ENCODE measurements around the gene C1orf50.

The C1orf50 gene

GRCh38 chr1:42736152-42736551 lies 30.9 kb upstream of the C1orf50 start:
- Histone ChIP-seq H3K4me3 (no peak overlapping the region), H3K27ac (no peak overlapping the region)
- TF ChIP-seq, protein P1, sequence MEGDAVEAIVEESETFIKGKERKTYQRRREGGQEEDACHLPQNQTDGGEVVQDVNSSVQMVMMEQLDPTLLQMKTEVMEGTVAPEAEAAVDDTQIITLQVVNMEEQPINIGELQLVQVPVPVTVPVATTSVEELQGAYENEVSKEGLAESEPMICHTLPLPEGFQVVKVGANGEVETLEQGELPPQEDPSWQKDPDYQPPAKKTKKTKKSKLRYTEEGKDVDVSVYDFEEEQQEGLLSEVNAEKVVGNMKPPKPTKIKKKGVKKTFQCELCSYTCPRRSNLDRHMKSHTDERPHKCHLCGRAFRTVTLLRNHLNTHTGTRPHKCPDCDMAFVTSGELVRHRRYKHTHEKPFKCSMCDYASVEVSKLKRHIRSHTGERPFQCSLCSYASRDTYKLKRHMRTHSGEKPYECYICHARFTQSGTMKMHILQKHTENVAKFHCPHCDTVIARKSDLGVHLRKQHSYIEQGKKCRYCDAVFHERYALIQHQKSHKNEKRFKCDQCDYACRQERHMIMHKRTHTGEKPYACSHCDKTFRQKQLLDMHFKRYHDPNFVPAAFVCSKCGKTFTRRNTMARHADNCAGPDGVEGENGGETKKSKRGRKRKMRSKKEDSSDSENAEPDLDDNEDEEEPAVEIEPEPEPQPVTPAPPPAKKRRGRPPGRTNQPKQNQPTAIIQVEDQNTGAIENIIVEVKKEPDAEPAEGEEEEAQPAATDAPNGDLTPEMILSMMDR (IDR thresholded peaks at IDR 0.05): no peak
- DNase-seq (ENCODE audit: low spot score): no peak

DNA sequence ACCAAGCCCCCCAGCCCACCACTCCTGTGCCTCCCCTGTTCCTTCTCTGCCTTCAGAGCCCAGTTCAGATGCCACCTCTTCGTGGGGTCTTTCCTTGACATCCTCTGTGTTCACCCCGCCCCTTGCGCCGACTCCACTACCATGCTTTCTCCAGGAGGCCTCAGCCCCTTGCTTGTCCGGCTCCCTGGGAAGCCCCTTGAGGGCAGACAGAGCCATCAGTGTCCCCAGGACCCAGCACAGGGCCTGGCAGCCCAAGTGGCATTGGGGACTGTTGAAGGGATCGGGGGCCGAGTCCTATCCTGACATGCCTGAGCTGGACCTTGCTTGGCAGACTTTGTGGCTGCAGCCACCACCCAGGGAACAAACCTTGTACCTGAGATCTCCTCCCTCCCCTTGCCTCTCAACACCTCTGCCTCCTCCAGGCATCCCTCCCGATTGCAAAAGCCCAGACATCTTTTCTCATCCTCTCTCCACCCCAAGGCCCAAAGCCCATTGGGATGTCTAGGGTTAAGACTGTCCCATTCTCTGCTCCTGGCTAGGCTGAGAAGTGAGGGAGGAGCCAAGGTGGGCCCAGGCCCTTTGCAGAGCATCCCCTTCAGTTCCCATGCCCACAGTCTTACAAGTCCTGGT lies 30.4 kb upstream of the C1orf50 start:
- H3K4me3 ChIP-seq: no peak overlapping the region
- no peak for DNase-seq (ENCODE audit: low spot score)
- TF ChIP-seq, protein P1 (IDR thresholded peaks at IDR 0.05): no peak
- H3K27ac ChIP-seq: no peak overlapping the region

- Histone ChIP-seq H3K4me3 (no peak overlapping the region), H3K27ac (no peak overlapping the region)
- no peak for DNase-seq (ENCODE audit: low spot score)
- TF ChIP-seq, protein P1 (IDR thresholded peaks at IDR 0.05): no peak
These were observed 29.8 kb upstream of the C1orf50 start for GRCh38 chr1:42737257-42737656.

- TF ChIP-seq, protein P1 (IDR thresholded peaks at IDR 0.05): no peak
- H3K27ac ChIP-seq: no peak overlapping the region
- DNase-seq (ENCODE audit: low spot score): no peak
- no peak overlapping the region for H3K4me3 ChIP-seq
These were observed 28.9 kb upstream of the C1orf50 start for GRCh38 chr1:42737986-42738677.

GRCh38 chr1:42738678-42739226 lies 28.3 kb upstream of the C1orf50 start:
- Histone ChIP-seq H3K27ac (no peak overlapping the region), H3K4me3 (no peak overlapping the region)
- DNase-seq (ENCODE audit: low spot score): no peak
- TF ChIP-seq, protein P1 (IDR thresholded peaks at IDR 0.05): no peak

GRCh38 chr1:42739753-42740700 lies 27.0 kb upstream of the C1orf50 start, which contains the start of gene CLDN19:
Gene CLDN19 (minus strand): TSS chr1:42740236. CDS start chr1:42740063, 173 bp downstream.
- TF ChIP-seq, protein P1 (IDR thresholded peaks at IDR 0.05): no peak
- Histone ChIP-seq H3K4me3 (no peak within 1 kb of the TSS), H3K27ac (no peak within 1 kb of the TSS)
- no peak for DNase-seq (ENCODE audit: low spot score)
